ENCODE measurements around the gene FLNB.

- TF ChIP-seq CTCF (conservative IDR thresholded peaks at IDR 0.05), result no peak
- no peak for TF ChIP-seq ZFX (IDR thresholded peaks at IDR 0.05)
Measured at GRCh38 chr3:58084166-58084565, 75.9 kb downstream of the FLNB start.
